Loucy (cell line): ENCODE results near the gene CXCR6.

Experiments
- H2AFZ ChIP-seq: fragments of 200-600 bp; sonication (generic); 2 replicates; pipeline ENCODE4 v1.6.0; 2016; ENCODE audit warnings: antibody characterized with exemption, mild to moderate bottlenecking, low read length, moderate library complexity
- H3F3A ChIP-seq: fragments of 200-600 bp; 2 replicates; pipeline ENCODE4 v1.6.0; 2016; ENCODE audit warnings: antibody characterized with exemption, low read depth, mild to moderate bottlenecking
- H3K27me3 ChIP-seq: fragments of 200-600 bp; sonication (generic); 2 replicates; pipeline ENCODE4 v1.6.1; 2014; ENCODE audit warnings: low read length, mild to moderate bottlenecking; ENCODE audit not compliant: insufficient read depth, poor library complexity, severe bottlenecking
- H3K36me3 ChIP-seq: fragments of 200-600 bp; sonication (generic); 2 replicates; pipeline ENCODE4 v1.6.1; 2016; ENCODE audit warnings: low read length; ENCODE audit not compliant: insufficient read depth
- H3K4me1 ChIP-seq: fragments of 200-600 bp; sonication (generic); 2 replicates; pipeline ENCODE4 v1.5.1; 2014; ENCODE audit warnings: low read length, mild to moderate bottlenecking; ENCODE audit not compliant: insufficient read depth, poor library complexity, severe bottlenecking
- H3K4me2 ChIP-seq: fragments of 200-600 bp; sonication (generic); 2 replicates; pipeline ENCODE4 v1.6.0; 2014; ENCODE audit warnings: antibody characterized with exemption, low read length, low read depth, mild to moderate bottlenecking; ENCODE audit not compliant: poor library complexity, severe bottlenecking
- H3K4me3 ChIP-seq: fragments of 200-600 bp; sonication (generic); 2 replicates; pipeline ENCODE4 v1.5.1; 2014; ENCODE audit warnings: low read length, mild to moderate bottlenecking, mixed read lengths; ENCODE audit not compliant: poor library complexity, severe bottlenecking
- H3K79me2 ChIP-seq: fragments of 200-600 bp; sonication (generic); 2 replicates; pipeline ENCODE4 v1.6.1; 2014; ENCODE audit warnings: low read length; ENCODE audit not compliant: insufficient read depth
- H3K9ac ChIP-seq: fragments of 200-600 bp; sonication (generic); 2 replicates; pipeline ENCODE4 v1.6.0; 2014; ENCODE audit warnings: mild to moderate bottlenecking, low read depth, low read length, moderate library complexity; ENCODE audit not compliant: poor library complexity, severe bottlenecking
- H3K9me2 ChIP-seq: fragments of 200-600 bp; sonication (generic); replicated peaks from 2 replicates; pipeline ENCODE4 v1.6.1; 2016; ENCODE audit warnings: low read depth, low read length, mixed read lengths
- H3K9me3 ChIP-seq: fragments of 200-600 bp; sonication (generic); 2 replicates; pipeline ENCODE4 v1.6.1; 2014; ENCODE audit warnings: mild to moderate bottlenecking, antibody characterized with exemption, low read length, low read depth; ENCODE audit not compliant: insufficient read depth
- H4K20me1 ChIP-seq: fragments of 200-600 bp; sonication (generic); 2 replicates; pipeline ENCODE4 v1.6.0; 2014; ENCODE audit warnings: antibody characterized with exemption, low read length, mild to moderate bottlenecking; ENCODE audit not compliant: insufficient read depth, poor library complexity, severe bottlenecking
- CTCF ChIP-seq: fragments of 200-600 bp; sonication (generic); conservative IDR thresholded peaks from 2 replicates; pipeline ENCODE4 v1.5.1; 2014; ENCODE audit warnings: mild to moderate bottlenecking, antibody characterized with exemption, low read length
- EZH2phosphoT487 ChIP-seq: fragments of 200-600 bp; IDR thresholded peaks from 2 replicates; pipeline ENCODE4 v1.6.1; 2018; ENCODE audit warnings: antibody characterized with exemption, mild to moderate bottlenecking, moderate library complexity, borderline replicate concordance

Gene CXCR6

DNA sequence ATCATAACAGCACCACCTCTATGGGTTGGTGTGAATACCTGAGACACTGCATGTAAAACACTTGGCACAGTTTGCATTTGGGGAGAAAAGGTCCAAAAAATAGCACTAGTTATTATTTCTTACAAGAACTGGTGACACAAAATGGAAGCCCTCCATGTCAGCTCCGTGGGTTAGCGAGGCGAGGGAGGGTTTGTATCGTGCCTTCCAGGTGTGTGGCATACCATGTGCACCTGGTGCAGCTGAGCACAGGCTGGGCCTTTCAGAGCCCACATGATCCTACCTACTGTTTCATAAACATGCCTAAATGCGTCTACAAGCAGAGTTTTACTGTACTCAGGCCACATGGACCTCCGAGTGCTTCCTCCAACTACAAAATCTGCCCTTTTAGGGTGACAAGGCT lies 5.6 kb downstream of the CXCR6 start:
- no peaks in the 10 kb centered on the region for H3K9me3 ChIP-seq
- H3K36me3 ChIP-seq: peaks cover 49% of the 10 kb centered on the region; the same call in 1 of the 2 replicates
- no peaks in the 10 kb centered on the region for H3K79me2 ChIP-seq
- no peaks in the 10 kb centered on the region for H3K9me2 ChIP-seq
- H3K9ac ChIP-seq: no peak overlapping the region
- peaks cover 9% of the 10 kb centered on the region for H3K4me1 ChIP-seq
- H3K4me2 ChIP-seq: no peak overlapping the region
- H3F3A ChIP-seq: no peaks in the 10 kb centered on the region
- no peak overlapping the region for H2AFZ ChIP-seq
- no peaks in the 10 kb centered on the region for H3K27me3 ChIP-seq
- no peaks in the 10 kb centered on the region for H4K20me1 ChIP-seq
- H3K4me3 ChIP-seq: no peak overlapping the region
- TF ChIP-seq CTCF (no peak), EZH2phosphoT487 (no peak)

DNA sequence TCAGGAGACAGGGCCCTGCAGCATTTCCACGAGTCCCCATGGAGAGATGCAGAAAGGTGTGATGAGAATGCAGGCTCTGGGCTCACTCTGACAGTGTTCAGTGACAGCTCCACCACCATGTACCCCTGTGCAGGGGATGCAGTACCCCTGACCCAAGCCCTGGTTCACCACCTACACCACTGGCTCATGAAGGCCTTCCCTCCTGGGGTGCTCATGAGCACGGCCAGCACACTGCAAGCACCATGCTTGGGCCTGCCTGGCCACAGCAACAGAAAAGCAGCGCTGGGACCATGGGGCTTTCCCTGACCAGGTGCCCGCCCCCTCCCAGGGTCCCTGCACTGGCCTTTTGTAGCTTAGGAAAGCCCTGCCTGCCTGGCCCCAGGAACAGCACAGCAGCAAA lies 6.2 kb downstream of the CXCR6 start:
- H3F3A ChIP-seq: no peaks in the 10 kb centered on the region
- no peak overlapping the region for H3K9ac ChIP-seq
- no peaks in the 10 kb centered on the region for H3K9me3 ChIP-seq
- H3K36me3 ChIP-seq: peaks cover 55% of the 10 kb centered on the region; the same call in 1 of the 2 replicates
- no peak overlapping the region for H3K4me3 ChIP-seq
- H3K79me2 ChIP-seq: no peaks in the 10 kb centered on the region
- no peaks in the 10 kb centered on the region for H3K9me2 ChIP-seq
- TF ChIP-seq EZH2phosphoT487 (no peak), CTCF (no peak)
- peaks cover 7% of the 10 kb centered on the region for H3K4me1 ChIP-seq
- H4K20me1 ChIP-seq: no peaks in the 10 kb centered on the region
- H3K4me2 ChIP-seq: no peak overlapping the region
- no peak overlapping the region for H2AFZ ChIP-seq
- H3K27me3 ChIP-seq: no peaks in the 10 kb centered on the region

GRCh38 chr3:45950131-45950530 lies 6.9 kb downstream of the CXCR6 start:
- H3K9me2 ChIP-seq: no peaks in the 10 kb centered on the region
- H3K27me3 ChIP-seq: no peaks in the 10 kb centered on the region
- no peaks in the 10 kb centered on the region for H3K79me2 ChIP-seq
- H2AFZ ChIP-seq: no peak overlapping the region
- TF ChIP-seq EZH2phosphoT487 (no peak), CTCF (no peak)
- H3K4me2 ChIP-seq: no peak overlapping the region
- H3K4me1 ChIP-seq: peaks cover 7% of the 10 kb centered on the region
- no peaks in the 10 kb centered on the region for H3F3A ChIP-seq
- no peak overlapping the region for H3K9ac ChIP-seq
- H3K9me3 ChIP-seq: no peaks in the 10 kb centered on the region
- H3K4me3 ChIP-seq: no peak overlapping the region
- H4K20me1 ChIP-seq: no peaks in the 10 kb centered on the region
- peaks cover 62% of the 10 kb centered on the region; the same call in 1 of the 2 replicates for H3K36me3 ChIP-seq
